Stimulated activated CD4-positive, alpha-beta T cell treated with anti-CD3 and anti-CD28 coated beads, Interleukin-1b, Interleukin-23, amount 100 ng/mL, for 48 hours (primary cell): ENCODE measurements around the gene ELFN1.

ENCODE experiments used
- DNase-seq: peaks from one replicate; pipeline ENCODE4 v3.0.0-alpha.2; 2020

The ELFN1 gene

DNA sequence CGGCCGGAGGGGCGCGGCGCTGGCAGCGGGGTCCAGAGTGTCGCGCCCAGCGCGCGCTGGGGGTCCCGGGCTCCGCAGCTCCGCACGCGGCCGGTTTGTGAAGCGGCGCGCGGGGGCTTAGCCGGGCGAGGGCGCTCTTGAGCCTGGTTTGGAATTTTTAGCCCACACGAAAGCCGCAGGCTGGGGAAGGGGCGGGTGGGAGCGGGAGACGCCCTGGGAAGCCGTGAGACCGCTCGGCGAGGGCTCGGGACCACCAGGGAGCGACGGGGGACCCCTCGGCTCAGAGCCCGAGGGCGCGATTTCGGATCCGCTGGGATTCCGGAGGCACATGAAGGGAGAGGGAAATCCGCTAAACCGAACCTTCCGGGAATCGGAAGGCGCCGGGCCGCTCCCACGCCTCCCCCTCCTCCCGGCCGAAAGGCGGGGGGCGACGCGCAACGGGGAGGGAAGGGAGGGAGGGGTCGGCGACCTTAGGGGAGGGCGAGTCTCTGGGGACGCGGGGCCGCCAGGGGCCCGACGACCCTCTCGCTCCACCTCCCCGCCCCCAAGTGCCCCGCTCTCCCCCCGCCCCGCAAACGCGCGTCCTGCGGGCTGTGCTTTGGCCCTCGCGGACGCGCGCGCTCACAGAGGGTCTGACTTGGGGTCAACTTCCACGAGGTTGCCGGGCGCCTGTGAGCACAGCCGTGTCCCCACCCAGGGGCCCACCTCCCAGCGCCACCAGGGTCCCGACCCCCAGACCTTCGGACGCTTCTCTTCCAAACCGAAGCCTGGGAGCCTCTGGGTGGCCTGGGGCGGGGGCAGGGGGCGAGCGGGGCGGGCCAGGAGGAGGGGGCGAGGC lies 5.1 kb upstream of the ELFN1 start:
- peak; percentile 30 for DNase-seq

DNA sequence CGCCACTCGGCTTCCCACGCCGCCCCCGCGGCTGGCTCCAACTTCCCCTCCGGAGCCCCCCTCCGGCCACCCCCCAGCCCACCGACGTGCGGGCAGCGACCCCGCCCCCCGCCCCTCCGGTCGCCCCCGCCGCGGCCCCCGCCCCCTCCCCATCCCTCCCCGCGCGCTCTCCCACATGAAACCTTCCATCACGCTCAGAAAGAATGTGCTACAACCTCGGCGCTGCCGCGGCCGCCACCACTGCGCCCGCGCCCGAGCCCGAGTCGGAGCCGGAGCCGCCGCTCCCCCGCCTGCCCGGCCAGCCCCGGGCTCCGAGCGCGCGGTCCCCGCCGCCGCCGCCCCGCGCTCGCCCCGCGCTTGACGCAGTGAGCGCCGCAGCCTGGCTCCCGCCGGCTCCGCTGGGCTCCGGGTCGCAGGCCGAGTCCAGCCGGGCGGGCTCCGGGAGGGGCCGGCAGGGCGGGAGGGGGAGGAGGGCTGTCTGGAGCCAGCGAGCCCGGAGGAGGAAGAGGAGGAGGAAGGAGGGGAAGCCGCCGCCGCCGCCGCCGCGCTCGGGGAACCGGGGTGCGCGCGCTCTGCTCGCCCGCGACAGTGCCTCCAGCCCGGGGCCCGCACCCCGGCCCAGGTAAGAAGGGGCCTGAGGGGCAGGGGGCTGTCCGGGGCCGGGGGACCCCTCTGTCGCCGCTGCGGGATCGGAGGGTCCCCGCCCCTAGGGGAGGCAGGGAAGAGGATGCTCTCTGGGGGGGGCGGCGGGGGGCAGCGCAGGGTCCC lies 4.3 kb upstream of the ELFN1 start:
- no peak for DNase-seq

DNA sequence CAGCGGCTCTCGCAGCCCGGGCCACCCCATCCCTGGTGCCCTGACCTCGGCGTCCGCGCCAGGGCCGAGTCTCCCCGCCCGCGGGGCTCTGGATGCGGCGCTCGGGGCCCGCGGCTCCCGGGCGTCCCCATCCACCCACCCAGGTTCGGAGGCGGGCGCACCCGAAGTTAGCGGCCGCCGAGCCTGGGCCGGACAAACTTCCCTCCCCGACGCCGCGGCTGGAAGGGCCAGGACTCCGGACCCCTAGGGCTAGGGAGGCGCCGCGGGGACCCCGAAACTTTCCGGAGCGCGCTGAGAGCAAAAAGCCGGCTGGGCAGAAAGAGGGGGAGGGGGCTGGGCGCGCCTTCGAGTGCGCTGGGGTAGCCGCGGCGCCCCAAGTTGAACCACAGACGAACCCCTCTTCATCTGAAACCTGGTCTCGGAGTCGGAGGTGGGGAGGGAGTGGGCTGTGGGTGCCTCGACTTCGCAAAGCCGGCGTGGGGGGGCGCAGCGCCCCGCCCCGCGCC lies 3.7 kb upstream of the ELFN1 start:
- DNase-seq: no peak

DNA sequence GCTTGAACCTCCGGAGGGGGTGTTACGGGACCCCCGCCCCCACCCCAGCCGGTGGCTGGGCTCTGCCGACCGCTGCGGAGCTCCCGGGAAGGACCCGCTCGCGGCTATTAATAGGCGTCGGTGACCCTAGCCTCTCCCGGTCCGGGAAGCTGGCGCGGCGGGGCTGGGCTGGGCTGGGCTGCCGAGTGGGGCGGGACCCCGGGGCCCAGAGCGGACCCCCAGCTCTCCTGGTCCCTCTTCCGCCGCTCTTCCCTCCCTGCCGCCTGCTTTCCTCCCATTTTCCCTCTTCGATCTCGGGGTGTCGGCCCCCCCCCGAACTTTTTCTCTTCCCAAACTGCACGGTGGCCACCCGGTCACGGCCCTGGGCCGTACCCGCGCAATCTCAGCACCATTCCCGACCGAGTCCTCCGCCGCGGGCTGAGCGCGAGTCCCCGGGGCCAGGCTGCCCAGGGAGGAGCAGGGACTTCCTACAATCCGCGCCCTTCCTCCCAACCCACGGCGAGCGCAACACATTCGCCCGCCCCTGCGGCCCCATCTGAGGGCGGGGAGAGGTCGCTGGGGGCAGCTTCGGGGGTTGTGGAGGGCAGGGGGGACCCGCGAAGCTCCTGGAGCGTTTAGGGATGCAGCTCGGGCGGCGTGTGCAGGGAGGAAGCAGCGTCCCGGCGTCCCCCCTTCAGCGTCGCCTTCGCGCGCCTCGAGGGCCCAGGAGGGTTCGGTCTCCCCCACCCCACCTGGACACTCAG lies 3.1 kb upstream of the ELFN1 start:
- DNase-seq: no peak

DNA sequence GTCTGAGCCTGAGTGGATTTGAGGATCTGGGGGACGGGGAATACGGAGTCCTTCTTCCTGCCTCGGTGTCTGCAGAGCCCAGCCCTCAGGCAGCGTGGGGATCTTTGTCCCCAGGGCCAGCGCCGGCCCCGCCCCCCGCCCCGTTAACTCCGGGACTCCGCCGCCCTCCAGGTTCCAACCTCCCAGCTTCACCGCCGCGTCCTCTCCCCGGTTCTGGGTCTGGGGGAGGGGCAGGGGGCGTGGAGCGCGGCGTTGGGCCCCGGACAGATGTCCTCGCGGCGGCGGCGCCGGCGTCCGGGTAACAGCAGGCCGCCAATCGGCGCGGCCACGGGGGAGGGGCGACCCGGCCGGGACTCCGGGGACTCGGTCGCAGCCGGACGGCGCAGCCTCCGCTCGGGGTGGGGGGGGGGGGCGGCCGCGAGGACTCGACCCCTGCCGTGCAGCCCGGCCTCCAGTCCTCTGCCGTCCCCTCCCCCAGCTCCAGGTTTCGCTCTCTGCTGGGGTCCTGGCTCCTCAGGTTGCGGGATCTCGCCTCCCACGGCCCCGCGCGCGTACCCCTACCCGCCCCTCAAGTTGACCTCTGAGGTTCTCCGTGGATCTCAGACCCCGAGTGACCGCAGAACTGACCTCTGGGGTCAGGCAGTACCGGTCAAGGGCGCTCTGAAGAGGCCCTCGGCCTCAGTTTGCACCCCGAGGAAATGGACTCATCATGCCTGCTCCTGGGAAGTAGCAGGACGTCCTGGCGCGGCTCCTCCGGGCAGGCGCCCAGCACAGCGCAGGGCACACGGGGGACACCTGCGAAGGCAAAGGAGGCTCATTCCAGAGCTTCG lies 2.3 kb upstream of the ELFN1 start:
- DNase-seq: no peak

DNA sequence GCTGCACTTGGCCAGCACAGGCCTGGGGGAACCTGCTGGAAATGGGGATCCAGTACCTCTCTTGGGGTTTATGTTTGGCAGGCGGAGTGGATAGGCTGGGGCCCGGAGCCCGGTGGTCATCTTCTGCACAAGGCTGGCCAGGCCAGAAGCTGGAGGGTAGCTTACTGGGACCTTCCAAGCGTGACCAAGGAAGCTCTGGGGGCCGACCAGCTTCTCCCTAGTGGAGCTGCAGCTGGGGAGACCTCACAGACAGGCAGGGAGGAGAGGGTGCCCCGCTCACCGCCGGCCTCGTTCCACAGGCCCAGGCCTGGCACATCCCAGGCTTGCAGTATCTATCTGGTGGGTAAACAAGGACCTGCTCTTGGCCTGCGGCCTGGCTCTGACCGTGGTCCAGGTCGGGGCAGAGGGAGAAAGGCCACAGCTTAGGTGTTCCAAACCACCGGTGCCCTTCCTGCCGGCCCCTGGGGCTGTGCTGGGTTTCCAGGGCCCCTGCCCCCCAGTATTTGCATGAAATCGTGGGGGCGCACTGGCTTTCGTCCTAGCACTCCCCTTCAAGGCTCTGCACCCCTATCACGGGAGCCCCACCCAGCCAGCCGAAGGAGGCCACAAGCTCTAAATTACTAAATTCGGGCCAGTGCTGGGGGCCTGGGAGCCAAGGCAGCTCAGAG lies 1.5 kb upstream of the ELFN1 start:
- DNase-seq: no peak

DNA sequence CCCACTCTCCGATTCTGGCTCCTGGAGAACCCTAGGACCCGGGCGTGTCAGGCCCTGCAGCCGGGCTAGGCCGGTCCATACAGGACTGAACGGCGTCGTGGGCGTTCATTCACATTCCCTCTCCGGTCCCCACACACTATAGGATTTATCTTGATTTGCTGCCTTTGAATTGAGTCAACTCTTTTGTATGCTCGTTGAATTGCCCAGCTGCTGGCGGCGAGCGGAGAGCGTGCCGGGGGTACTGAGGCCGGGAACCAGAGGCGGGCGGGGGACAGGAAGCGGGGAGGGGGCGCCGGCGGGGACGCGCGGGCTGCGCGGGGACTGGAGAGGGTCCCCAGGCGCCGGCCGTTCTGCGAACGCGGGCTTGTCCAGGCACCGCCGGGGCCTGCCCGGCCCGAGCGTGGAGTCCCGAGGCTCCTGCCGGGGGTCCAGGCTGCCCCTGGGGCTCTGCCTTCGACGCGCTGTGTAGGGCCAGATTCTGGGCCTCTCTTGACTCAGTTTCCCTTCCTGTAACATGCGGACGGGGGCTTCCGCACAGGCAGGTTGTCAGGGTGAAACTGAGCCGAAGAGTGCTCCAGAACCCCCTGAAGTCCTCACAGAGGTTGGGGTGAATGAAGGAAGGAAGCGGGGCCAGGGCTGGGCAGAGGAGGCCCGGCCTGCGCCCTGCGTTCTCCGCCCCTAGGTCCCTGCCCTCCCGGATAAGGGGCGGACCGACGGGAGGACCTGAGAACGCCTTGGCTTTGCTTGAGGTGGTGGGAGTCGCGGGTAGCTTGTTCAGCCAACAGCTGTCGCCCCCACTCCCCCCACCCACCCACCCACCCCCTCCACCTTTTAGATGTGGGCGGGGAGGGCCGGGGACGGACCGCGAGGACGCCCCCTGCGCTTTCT lies 769 bp upstream of the ELFN1 start:
- DNase-seq: no peak

DNA sequence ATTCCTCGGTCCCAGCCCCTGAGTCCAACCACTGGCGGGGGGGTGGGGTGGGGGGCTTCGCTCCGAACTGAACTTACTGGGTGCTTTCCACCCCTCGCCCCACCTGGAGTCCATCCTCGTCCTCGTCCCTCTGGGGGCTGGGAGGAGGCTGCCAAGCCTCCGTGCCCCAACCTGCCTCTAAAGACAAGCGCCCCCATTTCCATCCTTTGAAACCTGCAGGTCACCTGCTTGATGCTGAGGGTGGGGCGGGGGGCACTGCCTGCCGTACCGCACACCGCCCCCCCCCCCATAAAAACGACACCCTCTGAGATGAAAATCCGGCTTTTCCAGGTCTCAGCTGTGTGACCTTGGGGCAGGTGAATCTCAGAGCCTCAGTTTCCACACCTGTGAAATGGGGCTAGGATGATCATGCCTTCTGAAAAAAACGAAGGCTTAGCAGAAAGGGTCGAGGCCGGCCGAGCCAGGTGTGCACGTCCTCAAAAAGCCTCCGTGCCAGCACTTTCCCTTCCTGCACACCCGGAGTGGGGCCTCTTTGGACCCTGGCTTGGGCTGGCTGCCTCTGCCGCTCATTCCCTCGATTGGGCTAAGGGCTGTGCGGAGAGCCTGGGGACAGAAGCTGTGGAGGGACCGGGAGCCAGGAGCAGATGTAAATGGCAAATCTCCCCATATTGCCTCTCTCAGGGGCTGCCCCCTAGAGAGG lies 967 bp downstream of the ELFN1 start:
- no peak for DNase-seq

DNA sequence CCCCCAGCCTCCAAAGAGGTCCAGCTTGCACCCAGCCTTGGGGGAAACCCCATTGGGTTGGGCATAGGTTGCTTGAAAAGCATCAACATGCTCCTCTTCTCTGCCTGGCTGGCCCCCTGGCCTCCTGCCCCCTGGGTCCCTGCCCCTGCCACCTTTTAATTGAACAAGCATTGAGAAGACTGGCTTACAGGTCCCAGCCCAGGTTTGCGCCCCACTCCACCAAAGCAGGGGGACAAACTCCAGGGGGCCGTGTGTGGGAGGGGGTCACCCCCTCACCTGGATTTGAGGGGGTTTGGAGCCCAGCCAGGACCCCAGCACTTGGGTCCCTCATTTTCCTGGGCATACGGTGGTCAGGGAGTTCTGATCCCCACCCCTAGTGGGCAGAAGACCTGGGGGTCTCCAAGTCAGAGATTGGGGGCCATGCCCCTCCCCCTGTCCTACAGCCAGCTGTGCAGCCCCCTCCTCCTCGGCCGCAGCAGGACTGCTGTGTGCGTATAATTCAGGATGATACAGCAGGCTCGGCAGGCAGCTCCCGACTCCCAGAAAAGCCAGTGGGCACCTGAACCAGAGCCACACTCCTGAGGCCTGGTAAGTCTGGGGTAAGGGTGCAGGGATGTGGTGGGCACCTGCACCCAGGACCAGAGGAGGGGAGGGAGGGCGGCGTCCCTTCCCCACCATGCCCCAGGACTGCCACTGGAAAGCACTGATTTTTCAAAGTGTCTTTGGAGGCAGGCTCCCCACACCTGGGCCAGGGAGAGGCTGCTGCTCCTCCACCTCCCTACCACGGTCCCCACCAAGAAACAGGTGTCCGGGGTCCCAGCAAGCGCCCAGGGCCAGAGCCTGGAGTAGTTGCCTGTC lies 1.7 kb downstream of the ELFN1 start:
- DNase-seq: no peak

DNA sequence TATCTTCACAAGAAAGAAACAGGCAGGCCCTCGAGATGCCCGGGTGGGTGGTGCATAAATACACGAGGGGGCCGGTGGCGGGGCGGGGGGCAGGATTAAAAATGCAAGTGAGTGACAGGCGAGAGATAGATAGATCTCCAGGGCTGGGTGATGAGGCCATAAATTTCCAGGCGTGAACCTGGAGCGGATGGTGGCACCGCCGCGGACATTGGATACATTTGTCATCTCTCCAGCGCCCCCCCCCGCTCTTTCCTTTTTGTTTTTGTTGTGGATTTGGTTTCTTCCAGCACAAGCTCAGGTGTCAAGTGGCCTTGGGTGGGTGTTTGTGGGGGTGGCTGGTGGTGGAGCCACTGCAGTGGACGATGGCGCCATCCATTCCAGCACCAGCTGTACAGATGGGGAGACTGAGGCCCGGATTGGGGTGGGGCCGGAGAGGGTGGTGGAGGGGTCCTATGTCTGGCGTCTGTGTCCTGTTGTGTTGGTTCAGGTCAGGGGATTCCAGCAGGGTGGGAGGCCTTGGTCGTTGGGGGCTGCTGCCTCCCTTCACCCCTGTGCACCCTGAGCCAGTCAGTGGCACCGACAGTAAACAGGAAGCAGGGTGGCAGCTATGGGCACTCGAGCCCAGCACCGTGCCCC lies 2.9 kb downstream of the ELFN1 start:
- no peak for DNase-seq

DNA sequence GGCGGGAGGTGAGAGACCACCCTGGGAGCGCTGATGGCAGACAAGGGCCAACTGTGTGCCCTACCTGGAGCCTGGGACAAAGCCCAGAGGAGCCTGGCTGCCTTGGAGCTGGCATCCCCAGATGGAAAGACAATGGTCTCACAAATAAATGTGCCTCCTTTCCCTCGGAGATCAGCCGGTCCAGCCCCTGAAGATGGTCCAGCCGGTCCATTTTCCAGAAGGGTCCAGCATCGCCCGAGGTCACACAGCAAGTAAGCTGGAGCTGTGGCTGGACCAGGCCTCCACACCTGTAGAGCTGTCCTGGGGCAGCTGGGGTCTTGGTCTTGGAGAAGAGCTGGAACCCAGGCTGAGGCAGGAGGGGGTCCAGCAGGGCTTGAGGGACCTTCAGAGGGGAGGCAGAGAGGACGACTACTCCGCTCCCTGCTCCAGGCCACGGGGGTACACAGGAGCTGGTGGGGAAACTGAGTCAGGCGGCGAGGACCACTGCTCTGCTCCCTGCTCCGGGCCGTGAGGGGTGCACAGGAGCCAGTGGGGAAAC lies 3.6 kb downstream of the ELFN1 start:
- no peak for DNase-seq

DNA sequence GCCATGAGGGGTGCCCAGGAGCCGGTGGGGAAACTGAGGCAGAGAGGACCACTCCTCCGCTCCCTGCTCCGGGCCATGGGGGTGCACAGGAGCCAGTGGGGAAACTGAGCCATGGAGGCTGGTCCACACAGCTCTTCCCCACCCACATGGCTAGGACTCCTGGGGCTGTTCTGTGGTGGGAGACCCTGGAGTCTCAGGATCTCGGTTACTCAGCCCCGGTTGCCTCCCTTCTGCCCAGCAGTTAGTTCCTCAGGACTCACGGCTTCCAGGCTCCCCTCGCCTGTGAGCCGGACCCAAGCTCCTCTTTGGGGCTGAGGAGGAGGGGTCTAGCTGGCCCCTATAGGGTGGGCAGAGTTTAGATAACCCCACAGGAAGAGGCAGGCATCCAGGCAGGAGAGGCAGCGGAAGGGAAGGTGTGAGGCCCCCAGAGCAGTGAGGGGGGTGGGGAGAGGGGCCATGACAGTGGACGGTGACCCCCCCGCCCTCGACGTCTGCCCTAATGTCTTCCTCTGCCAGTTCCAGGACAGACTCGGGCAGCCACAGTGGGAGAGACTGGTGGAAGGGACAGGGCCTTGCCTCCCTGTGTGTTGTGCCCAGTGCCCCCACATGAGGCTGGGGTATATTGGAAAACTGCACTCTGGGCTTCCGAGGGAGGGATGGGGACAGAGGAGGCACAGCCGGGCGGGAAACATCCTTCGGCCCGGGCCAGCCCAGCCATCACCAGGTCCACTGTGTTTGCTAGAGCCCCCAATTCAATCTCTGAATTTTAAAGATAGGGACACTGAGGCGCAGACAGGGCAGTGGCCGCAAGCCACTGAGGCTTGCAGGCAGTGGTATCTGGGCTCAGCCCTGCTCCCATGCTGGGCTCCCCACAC lies 4.3 kb downstream of the ELFN1 start:
- DNase-seq: no peak

DNA sequence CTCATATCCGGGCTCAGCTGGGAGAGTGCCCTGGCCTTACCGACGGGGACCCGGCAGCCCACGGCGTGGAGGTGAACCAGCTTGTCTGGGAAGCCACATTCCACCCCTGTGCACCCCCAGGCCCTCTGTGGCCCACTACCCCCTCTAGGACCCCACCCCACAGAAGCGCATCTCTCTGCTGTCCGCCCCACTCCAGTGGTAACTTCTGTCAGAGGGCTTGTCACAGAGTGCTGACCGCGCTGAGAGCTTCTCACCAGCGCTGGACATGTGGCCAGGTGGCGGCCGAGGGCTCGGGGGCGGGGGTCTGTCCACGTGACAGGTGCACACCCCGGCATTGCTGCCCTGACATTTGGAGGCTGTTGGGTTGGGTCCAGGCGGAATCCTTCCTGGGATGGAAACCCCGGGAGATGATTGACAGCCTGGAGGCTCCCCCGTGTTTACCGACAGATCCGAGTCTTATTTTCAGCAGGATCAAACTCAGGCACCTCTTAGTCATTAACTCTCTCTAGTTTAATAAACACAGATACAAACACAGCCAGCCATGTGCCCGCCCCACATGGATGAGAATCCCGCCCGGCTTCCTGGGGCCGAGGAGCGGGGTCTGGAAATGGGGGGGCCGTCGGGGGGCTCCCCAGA lies 5.1 kb downstream of the ELFN1 start:
- DNase-seq: no peak

DNA sequence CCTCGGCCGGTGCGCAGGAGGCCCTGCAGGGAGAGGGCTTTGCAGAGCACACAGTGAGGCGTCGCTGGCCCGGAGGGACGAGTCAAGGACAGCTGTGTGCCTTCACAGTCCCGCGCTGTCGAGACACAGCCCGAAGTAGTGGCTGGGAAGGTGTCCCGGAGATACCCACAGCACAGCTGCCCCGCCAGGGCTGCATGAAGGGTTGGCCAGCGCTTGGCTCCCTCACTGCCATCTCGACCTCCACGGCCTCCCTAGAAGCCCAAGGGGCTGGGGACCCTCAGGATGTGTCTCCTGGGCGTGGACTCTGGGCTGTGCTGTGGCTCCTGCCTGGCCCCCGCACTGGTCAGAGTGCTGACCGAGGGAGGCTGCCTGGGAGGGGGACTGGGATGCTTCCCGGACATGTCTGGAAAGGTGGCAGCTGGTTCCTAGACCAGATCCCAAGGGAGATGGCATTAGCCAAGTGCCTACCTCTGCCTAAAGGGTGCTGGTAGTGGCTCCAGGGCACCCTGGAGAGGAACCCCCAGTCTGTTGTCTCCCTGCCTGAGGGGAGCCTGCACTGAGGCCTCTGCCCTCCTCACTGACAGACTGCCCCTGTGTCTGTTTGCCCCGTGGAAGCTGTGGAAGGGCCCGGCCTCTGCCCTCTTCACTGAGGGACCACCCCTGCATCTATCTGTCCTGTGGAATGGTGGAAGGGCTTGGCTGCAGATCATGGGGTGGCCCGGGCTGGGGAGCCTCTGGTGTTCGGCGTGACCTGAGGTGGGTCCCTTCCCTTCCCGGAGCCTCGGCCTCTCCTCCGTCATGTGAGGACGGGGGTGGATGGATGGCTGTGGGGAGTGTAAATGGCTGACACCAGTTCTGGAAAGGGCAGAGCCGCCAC lies 5.8 kb downstream of the ELFN1 start:
- no peak for DNase-seq

DNA sequence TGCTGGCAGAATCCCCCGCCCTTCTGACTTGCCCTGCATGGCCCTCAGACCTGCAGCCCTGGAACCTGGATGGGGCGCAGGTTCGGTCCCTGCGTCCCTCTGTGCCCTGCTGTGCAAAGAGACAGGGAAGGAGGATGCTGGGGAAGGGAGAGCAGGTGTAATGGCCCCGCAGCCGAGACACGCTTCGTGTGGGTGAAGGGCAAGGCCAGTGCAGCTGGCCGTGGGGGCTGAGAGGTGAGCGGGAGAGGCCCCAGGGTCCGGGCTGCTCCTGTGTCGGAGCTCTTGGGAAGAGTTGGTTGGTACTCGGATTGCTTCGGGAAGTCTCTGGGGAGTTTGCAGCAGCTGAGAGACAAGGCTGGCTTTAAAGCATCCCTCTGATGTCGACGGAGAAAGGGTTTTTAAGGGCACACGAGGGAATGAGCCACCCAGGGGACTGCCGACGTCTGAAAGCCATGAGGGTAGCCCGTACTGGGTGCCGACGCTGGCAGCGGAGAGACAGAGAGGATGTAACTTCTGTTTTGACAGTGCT lies 6.5 kb downstream of the ELFN1 start:
- DNase-seq: no peak
